Activated CD4-positive, alpha-beta T cell treated with anti-CD3 and anti-CD28 coated beads for 1 hour (primary cell): ENCODE results near the gene RABL2A.
"Not testable (repeated sequence)": the region's sequence is repeated elsewhere in the genome, so short reads cannot be mapped to it uniquely, and the experiment has no call there.

ENCODE experiments used
- DNase-seq: peaks from one replicate; pipeline ENCODE4 v3.0.0-alpha.2; 2020

RABL2A gene

GRCh38 chr2:113621002-113621401 lies 6.1 kb upstream of the RABL2A start:
- DNase-seq = not testable (repeated sequence)

- DNase-seq = not testable (repeated sequence)
Measured at GRCh38 chr2:113625906-113626305, 1.2 kb upstream of the RABL2A start.

- DNase-seq = not testable (repeated sequence)
Measured at GRCh38 chr2:113632849-113633345, 5.8 kb downstream of the RABL2A start.

- DNase-seq = not testable (repeated sequence)
Measured at GRCh38 chr2:113635358-113635757, 8.3 kb downstream of the RABL2A start.

- not testable (repeated sequence) for DNase-seq
Measured at GRCh38 chr2:113636226-113636625, 9.2 kb downstream of the RABL2A start.

GRCh38 chr2:113638084-113638483 lies 11.0 kb downstream of the RABL2A start:
- not testable (repeated sequence) for DNase-seq

GRCh38 chr2:113646217-113646616 lies 19.2 kb downstream of the RABL2A start:
- not testable (repeated sequence) for DNase-seq

GRCh38 chr2:113650834-113651815 lies 24.1 kb downstream of the RABL2A start:
- not testable (repeated sequence) for DNase-seq

- DNase-seq = not testable (repeated sequence)
Measured at GRCh38 chr2:113652599-113652998, 25.5 kb downstream of the RABL2A start.

- DNase-seq = not testable (repeated sequence)
Measured at GRCh38 chr2:113656031-113656624, 29.1 kb downstream of the RABL2A start.

GRCh38 chr2:113657735-113658134 lies 30.7 kb downstream of the RABL2A start:
- not testable (repeated sequence) for DNase-seq

- not testable (repeated sequence) for DNase-seq
Measured at GRCh38 chr2:113663285-113664060, 36.4 kb downstream of the RABL2A start.

GRCh38 chr2:113664761-113665533 lies 37.9 kb downstream of the RABL2A start:
- DNase-seq = not testable (repeated sequence)

- DNase-seq = not testable (repeated sequence)
Measured at GRCh38 chr2:113669013-113669412, 41.9 kb downstream of the RABL2A start.

GRCh38 chr2:113672326-113672932 lies 45.4 kb downstream of the RABL2A start:
- DNase-seq = no peak

- DNase-seq = no peak
Measured at GRCh38 chr2:113675875-113676274, 48.8 kb downstream of the RABL2A start.

- no peak for DNase-seq
Measured at GRCh38 chr2:113676623-113677266, 49.7 kb downstream of the RABL2A start.

- DNase-seq = no peak
Measured at GRCh38 chr2:113677330-113677729, 50.3 kb downstream of the RABL2A start.

GRCh38 chr2:113679457-113679856 lies 52.4 kb downstream of the RABL2A start:
- DNase-seq = no peak

- no peak for DNase-seq
Measured at GRCh38 chr2:113685471-113685870, 58.4 kb downstream of the RABL2A start.

- no peak for DNase-seq
Measured at GRCh38 chr2:113686537-113686936, 59.5 kb downstream of the RABL2A start.
